AG09319 (cell line): ENCODE data around the gene APP.

Source experiments
- DNase-seq: peaks from one replicate; pipeline ENCODE4 v3.0.0-alpha.2; 2010; ENCODE audit warnings: low read depth; ENCODE audit errors: extremely low read depth
- TF ChIP-seq, protein P1 (sequence below): IDR thresholded peaks from 2 replicates; pipeline ENCODE4 v1.5.1; 2011; ENCODE audit warnings: low read depth, mild to moderate bottlenecking, inconsistent platforms, low read length, moderate library complexity

APP gene

GRCh38 chr21:25953196-25953595, 217.4 kb downstream of the APP start:
- no peak for DNase-seq
- TF ChIP-seq, protein P1, sequence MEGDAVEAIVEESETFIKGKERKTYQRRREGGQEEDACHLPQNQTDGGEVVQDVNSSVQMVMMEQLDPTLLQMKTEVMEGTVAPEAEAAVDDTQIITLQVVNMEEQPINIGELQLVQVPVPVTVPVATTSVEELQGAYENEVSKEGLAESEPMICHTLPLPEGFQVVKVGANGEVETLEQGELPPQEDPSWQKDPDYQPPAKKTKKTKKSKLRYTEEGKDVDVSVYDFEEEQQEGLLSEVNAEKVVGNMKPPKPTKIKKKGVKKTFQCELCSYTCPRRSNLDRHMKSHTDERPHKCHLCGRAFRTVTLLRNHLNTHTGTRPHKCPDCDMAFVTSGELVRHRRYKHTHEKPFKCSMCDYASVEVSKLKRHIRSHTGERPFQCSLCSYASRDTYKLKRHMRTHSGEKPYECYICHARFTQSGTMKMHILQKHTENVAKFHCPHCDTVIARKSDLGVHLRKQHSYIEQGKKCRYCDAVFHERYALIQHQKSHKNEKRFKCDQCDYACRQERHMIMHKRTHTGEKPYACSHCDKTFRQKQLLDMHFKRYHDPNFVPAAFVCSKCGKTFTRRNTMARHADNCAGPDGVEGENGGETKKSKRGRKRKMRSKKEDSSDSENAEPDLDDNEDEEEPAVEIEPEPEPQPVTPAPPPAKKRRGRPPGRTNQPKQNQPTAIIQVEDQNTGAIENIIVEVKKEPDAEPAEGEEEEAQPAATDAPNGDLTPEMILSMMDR = no peak

- no peak for DNase-seq
- TF ChIP-seq, protein P1 = no peak
Measured at GRCh38 chr21:25952306-25952705, 218.3 kb downstream of the APP start.

- no peak for DNase-seq
Measured at GRCh38 chr21:25949701-25950100, 220.9 kb downstream of the APP start.

DNA sequence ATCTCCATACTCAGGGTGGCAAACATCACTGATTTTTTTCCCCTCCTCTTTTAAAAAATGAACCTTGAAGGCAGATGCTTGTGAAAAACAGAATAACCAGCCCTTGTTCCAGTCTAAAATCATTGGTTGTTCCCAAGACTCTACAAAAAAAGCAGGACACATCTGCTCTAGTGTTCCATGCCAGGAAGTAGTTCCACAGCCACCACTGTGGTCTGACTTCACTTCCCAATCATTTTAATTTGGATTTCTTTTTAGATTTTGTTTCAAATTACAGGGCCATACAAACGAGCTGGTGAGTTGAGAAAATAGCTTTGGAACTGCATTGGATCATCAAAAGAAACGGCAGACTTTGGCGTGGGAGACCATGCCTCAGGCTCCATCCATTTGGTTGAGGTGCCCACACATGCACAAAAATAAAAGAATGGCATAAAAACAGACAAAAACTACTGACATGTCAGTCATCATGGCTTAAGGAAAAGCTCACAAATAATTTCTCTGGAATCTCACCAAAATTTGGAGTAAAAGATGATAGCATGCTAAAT, 225.8 kb downstream of the APP start:
- TF ChIP-seq, protein P1 = no peak
- DNase-seq = no peak

More at GRCh38 chr21:25949701-25950100, 220.9 kb downstream of the APP start:
- TF ChIP-seq, protein P1 = no peak

DNA sequence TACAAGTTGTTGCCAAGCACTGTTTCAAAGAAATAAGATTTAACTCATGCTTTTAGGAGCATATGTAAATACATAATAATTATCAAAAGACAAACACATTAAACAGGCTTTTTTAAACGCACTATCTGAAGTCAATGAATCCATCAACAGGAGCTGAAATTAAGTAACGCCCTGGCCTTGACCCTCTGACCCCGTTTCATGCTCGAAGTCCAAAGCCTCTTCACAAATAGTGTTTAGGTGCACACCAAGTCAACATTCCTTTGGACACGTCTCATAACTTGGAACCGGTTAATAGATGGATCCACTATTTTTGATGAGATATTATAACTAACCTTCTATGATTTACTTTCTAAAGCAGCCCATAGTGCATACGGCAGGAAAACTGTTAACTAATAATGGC, 226.5 kb downstream of the APP start:
- DNase-seq = no peak
- TF ChIP-seq, protein P1 = no peak

DNA sequence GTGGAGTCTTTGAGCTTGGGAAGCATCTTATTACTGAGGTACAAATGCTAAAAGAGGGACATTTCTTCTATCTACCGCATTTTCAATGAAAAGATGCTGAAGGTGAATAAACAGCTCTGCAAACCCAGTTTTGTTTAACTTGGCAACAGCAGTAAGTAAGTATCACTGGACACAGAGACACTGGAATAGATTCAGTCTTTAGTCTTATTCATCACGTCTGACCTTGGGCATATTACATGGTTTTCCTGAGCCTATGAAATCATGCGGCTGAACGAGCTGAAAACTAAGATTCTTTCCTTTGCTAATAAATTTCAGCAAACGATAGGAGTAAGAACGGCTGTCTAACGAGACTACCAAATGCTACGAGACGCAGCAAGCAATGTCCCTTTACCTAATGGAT, 228.4 kb downstream of the APP start:
- TF ChIP-seq, protein P1 = no peak
- DNase-seq = no peak

DNA sequence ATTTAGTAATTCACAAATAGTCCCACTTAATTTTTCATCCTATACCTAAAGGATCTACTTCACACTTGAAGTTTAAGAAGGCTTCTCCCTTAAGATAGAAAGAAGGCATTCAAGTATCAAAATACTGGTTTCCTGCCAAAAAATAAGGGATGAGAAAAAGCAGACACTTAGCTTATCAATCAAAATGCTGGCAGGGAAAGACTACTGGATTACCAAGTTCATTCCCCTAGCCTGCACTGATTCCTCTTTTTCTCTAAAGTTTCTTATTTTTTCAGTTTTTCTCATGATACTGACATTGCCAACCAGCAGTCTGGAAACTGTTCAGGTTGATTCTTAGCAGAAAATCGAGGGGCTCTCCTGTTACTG, 231.2 kb downstream of the APP start:
- no peak for DNase-seq
- TF ChIP-seq, protein P1 = no peak
